Measurements from ENCODE around the gene OR1D5.

DNA sequence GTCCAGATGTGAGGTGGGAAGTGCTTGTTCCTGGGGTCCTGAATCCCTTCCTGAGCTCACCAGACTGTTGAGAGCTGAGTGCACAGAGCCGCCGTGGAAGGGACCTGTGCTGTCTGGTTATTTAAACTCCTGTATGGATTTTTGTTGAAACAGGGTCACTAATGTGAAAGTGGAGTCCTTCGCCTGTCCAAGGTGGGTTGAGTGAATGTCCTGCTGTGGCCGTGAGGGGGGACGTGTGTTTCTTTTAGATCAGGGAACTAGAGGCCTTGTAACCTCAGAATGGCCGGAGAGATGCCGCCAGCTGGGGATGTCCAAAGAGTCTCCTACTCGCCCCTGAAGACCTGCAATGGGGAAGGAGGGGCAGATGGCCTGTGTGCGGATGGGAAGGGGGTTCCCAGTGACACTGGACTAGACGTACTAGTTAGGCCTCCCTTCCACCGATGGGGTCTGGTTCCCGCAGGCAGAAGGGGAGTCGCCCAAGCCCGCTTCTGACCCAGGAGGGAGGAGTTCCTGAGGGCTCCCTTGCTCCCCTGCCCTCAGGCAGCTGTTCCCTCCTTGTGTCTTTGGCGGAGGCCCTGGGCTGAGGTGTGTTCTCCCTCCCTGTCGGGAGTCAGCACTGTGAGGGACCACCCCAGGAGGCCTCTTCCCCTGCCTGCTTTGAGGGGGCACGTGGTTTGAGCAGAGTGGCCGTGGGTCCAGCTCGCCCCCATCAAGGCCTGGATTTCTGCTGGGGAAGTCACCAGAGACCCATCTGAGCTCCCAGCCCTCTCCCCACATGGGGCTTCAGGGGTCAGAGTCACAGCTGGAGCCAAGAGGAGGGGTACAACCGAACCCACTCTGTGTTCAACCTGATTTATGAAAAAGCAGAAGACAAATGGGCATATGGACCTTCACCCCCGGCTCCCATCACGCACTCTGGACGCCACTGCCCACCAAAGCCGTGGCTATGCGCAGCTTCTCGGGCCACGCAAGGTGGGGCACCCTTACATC, 30.9 kb downstream of the OR1D5 start:
- TF ChIP-seq MAZ (IDR thresholded peaks at IDR 0.05; ENCODE audit: borderline replicate concordance, low read depth, low read length) (no peak), POLR2AphosphoS2 (conservative IDR thresholded peaks at IDR 0.05; ENCODE audit: low read length) (no peak), JUN (IDR thresholded peaks at IDR 0.05) (no peak), ESRRA (IDR thresholded peaks at IDR 0.05; ENCODE audit: borderline replicate concordance, low read length) (no peak), RCOR1 (IDR thresholded peaks at IDR 0.05; ENCODE audit: low read depth, low read length) (no peak), CBX8 (IDR thresholded peaks at IDR 0.05) (no peak)
- TF ChIP-seq, protein P1, sequence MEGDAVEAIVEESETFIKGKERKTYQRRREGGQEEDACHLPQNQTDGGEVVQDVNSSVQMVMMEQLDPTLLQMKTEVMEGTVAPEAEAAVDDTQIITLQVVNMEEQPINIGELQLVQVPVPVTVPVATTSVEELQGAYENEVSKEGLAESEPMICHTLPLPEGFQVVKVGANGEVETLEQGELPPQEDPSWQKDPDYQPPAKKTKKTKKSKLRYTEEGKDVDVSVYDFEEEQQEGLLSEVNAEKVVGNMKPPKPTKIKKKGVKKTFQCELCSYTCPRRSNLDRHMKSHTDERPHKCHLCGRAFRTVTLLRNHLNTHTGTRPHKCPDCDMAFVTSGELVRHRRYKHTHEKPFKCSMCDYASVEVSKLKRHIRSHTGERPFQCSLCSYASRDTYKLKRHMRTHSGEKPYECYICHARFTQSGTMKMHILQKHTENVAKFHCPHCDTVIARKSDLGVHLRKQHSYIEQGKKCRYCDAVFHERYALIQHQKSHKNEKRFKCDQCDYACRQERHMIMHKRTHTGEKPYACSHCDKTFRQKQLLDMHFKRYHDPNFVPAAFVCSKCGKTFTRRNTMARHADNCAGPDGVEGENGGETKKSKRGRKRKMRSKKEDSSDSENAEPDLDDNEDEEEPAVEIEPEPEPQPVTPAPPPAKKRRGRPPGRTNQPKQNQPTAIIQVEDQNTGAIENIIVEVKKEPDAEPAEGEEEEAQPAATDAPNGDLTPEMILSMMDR (IDR thresholded peaks at IDR 0.05): no peak
- TF ChIP-seq, protein P2, sequence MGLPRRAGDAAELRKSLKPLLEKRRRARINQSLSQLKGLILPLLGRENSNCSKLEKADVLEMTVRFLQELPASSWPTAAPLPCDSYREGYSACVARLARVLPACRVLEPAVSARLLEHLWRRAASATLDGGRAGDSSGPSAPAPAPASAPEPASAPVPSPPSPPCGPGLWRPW (IDR thresholded peaks at IDR 0.05): no peak
- TF ChIP-seq, protein P3, sequence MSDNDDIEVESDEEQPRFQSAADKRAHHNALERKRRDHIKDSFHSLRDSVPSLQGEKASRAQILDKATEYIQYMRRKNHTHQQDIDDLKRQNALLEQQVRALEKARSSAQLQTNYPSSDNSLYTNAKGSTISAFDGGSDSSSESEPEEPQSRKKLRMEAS (IDR thresholded peaks at IDR 0.05): no peak
